Parathyroid adenoma (tissue), 2 donors: Measurements from ENCODE around the gene GRID1.

ENCODE experiments used
- H2AFZ ChIP-seq: fragments of 300-600 bp; sonication (generic); one replicate; pipeline ENCODE4 v1.7.0; 2017; ENCODE audit warnings: antibody characterized with exemption, mild to moderate bottlenecking
- H3K27ac ChIP-seq: fragments of 300-600 bp; sonication (generic); one replicate; pipeline ENCODE4 v1.7.0; 2017
- H3K27me3 ChIP-seq: fragments of 300-600 bp; sonication (generic); one replicate; pipeline ENCODE4 v1.7.0; 2017; ENCODE audit warnings: low read length; ENCODE audit not compliant: control insufficient read depth, insufficient read depth
- H3K36me3 ChIP-seq: fragments of 300-600 bp; sonication (generic); one replicate; pipeline ENCODE4 v1.7.0; 2017; ENCODE audit warnings: low read length; ENCODE audit not compliant: control insufficient read depth, insufficient read depth
- H3K4me1 ChIP-seq: fragments of 300-600 bp; sonication (generic); one replicate; pipeline ENCODE4 v1.7.0; 2017; ENCODE audit warnings: control low read depth
- H3K4me2 ChIP-seq: fragments of 300-600 bp; sonication (generic); one replicate; pipeline ENCODE4 v1.7.0; 2017; ENCODE audit warnings: low read length
- H3K4me3 ChIP-seq: fragments of 300-600 bp; sonication (generic); one replicate; pipeline ENCODE4 v1.7.0; 2017; ENCODE audit warnings: low read depth, low read length
- H3K79me2 ChIP-seq: fragments of 300-600 bp; sonication (generic); one replicate; pipeline ENCODE4 v1.7.0; 2017; ENCODE audit warnings: control low read depth
- H3K9ac ChIP-seq: fragments of 300-600 bp; sonication (generic); one replicate; pipeline ENCODE4 v1.7.0; 2017; ENCODE audit warnings: mild to moderate bottlenecking
- H3K9me3 ChIP-seq: fragments of 300-600 bp; sonication (generic); one replicate; pipeline ENCODE4 v1.7.0; 2017; ENCODE audit warnings: low read length; ENCODE audit not compliant: control insufficient read depth
- CTCF ChIP-seq: fragments of 300-600 bp; sonication (generic); IDR thresholded peaks from one replicate; pipeline ENCODE4 v1.7.0; 2017; ENCODE audit warnings: antibody characterized with exemption, mild to moderate bottlenecking
- donor health status: primary hyperparathyroidism.

Gene GRID1

GRCh38 chr10:86260564-86260963, 106.0 kb downstream of the GRID1 start:
- no peak overlapping the region for H3K4me2 ChIP-seq
- no peaks in the 10 kb centered on the region for H3K9me3 ChIP-seq
- no peaks in the 10 kb centered on the region for H3K79me2 ChIP-seq
- H3K4me1 ChIP-seq, result no peaks in the 10 kb centered on the region
- no peak overlapping the region for H2AFZ ChIP-seq
- no peaks in the 10 kb centered on the region for H3K27me3 ChIP-seq
- no peak overlapping the region for H3K4me3 ChIP-seq
- no peaks in the 10 kb centered on the region for H3K36me3 ChIP-seq
- H3K27ac ChIP-seq, result no peak overlapping the region
- H3K9ac ChIP-seq, result no peak overlapping the region
- TF ChIP-seq CTCF, result no peak

DNA sequence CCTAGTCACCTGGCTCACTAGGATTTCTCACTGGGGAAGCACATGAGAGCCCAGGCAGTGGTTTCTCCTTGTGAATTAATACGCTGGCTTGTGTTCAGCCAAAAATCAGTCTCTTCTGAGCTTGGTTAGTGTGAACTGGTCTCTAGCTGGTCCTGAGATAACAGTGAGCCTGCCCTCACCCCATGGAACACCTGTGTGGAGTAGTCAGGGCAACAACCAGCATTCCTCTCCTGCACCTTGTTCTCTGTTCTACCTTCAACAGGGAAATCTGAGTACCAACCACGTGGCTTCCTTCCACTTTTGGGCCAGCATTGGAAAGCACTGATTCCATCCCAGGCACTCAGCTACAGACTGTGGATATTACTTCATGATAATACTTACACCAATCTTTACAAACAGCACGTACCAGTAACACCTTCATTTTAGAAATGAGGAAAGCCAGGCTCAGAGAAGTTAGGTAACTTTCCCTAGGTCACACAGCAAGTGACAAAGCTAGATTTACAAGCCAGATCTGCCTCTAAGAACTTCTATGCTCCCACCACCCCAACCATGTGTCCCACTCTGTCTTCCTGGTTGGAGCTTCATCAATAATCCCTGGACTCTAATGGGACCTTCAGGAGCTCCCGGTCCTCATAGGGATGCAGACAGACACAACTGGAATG, 106.6 kb downstream of the GRID1 start:
- H3K9ac ChIP-seq, result no peak overlapping the region
- no peak overlapping the region for H3K27ac ChIP-seq
- no peaks in the 10 kb centered on the region for H3K9me3 ChIP-seq
- no peak for TF ChIP-seq CTCF
- H3K79me2 ChIP-seq, result no peaks in the 10 kb centered on the region
- H3K36me3 ChIP-seq, result no peaks in the 10 kb centered on the region
- H3K4me1 ChIP-seq, result no peaks in the 10 kb centered on the region
- no peak overlapping the region for H2AFZ ChIP-seq
- no peaks in the 10 kb centered on the region for H3K27me3 ChIP-seq
- no peak overlapping the region for H3K4me3 ChIP-seq
- no peak overlapping the region for H3K4me2 ChIP-seq

DNA sequence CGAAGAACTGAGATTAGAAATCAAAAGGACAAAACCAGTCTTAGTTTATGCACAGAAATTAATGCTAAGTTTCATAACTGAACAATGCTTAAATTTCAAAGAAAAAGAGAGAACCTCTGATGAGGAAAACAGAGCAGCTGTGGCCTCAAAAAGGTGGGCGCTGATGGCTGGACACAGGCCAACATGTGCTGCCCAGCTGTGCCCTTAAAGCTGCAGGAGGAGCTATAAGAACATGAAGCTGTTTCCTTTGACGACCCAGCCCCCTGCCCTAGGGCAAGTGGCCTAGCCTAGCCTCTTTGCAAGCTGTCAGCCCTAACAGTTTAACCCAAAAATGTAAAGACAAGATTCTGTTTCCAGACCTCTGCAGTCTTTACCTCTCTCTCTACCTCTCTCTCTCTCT, 107.7 kb downstream of the GRID1 start:
- H3K36me3 ChIP-seq, result no peaks in the 10 kb centered on the region

DNA sequence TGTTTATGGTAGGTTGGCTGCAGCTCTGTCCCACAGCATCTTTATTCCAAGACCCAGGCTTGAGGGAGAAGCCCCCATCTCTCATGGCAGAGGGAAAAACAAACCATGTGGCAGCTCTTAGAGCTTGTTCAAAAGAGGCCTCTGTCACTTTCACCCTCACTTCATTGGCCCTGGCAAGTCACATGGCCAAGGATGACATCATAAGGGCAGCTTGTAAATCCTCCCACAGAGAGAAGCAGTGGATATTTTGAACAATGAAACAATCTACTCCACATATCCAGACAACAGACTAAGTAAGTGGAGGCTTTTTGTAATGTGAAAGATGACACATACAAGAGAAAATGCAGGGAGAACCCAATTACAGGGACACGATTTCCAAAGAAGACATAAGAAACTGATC, 108.1 kb downstream of the GRID1 start:
- no peaks in the 10 kb centered on the region for H3K79me2 ChIP-seq
- no peak overlapping the region for H3K4me3 ChIP-seq
- no peak overlapping the region for H3K27ac ChIP-seq
- H3K4me1 ChIP-seq, result no peaks in the 10 kb centered on the region
- no peaks in the 10 kb centered on the region for H3K36me3 ChIP-seq
- TF ChIP-seq CTCF, result no peak
- H3K9me3 ChIP-seq, result no peaks in the 10 kb centered on the region
- H3K4me2 ChIP-seq, result no peak overlapping the region
- H3K27me3 ChIP-seq, result no peaks in the 10 kb centered on the region
- H2AFZ ChIP-seq, result no peak overlapping the region
- H3K9ac ChIP-seq, result no peak overlapping the region

More for the DNA sequence above, 107.7 kb downstream of the GRID1 start:
- no peak overlapping the region for H3K9ac ChIP-seq
- H3K27ac ChIP-seq, result no peak overlapping the region
- no peak overlapping the region for H3K4me2 ChIP-seq
- H3K4me1 ChIP-seq, result no peaks in the 10 kb centered on the region
- TF ChIP-seq CTCF, result no peak
- no peaks in the 10 kb centered on the region for H3K9me3 ChIP-seq
- H3K4me3 ChIP-seq, result no peak overlapping the region
- H2AFZ ChIP-seq, result no peak overlapping the region
- no peaks in the 10 kb centered on the region for H3K79me2 ChIP-seq
- H3K27me3 ChIP-seq, result no peaks in the 10 kb centered on the region

DNA sequence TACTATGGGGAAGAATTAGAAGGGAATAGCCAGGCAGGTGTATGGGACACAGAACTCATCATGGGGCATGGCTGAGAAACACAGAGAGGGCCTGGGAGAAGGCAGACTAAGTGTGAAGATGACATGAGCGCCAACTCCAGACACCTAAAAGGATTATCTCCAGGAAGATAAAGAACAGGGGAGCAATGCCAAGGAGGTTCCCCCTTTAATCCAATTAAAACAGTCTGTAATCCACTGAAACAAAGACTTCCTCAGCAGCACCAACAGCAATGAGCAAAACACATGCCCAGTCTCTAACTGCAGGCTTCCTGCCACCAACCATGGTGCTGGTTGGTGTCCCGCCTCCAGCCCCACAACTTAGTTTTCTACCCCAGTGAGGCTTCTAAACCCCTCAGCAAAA, 108.9 kb downstream of the GRID1 start:
- Histone ChIP-seq H3K4me2 (no peak overlapping the region), H3K27ac (no peak overlapping the region), H2AFZ (no peak overlapping the region), H3K4me3 (no peak overlapping the region), H3K9me3 (no peaks in the 10 kb centered on the region), H3K27me3 (no peaks in the 10 kb centered on the region), H3K9ac (no peak overlapping the region), H3K4me1 (no peaks in the 10 kb centered on the region), H3K79me2 (no peaks in the 10 kb centered on the region), H3K36me3 (no peaks in the 10 kb centered on the region)
- TF ChIP-seq CTCF, result no peak
